Gastroesophageal sphincter (tissue), 4 donors: ENCODE data around the gene RASL10B. TPM values are rescaled to one million over a fixed set of nuclear protein-coding genes. Genes with fewer than 3 reads are reported as not detected.
A peak's percentile ranks its signal among the peaks of the same experiment; 100 is the strongest.

Experiments used
- ATAC-seq: fragments of 150-250 bp; one replicate; pipeline ENCODE4 v1.9.1; 2016; ENCODE audit warnings: mild to moderate bottlenecking, moderate library complexity
- H3K27ac ChIP-seq, 4 donors: fragments of 200-600 bp; sonication (generic) in 3 of 4; 1 replicate in 3 of 4; 2 replicates in 1 of 4; pipeline ENCODE4 v1.5.1; 2016 to 2019
- H3K27me3 ChIP-seq: fragments of 200-600 bp; sonication (generic); one replicate; pipeline ENCODE4 v1.5.1; 2019
- H3K36me3 ChIP-seq, 2 donors: fragments of 200-600 bp; sonication (generic); one replicate each; pipeline ENCODE4 v1.5.1; 2019; ENCODE audit warnings: control low read depth in 1 of 2
- H3K4me1 ChIP-seq, 3 donors: fragments of 200-600 bp; sonication (generic); 1 replicate in 2 of 3; 2 replicates in 1 of 3; pipeline ENCODE4 v1.5.1; 2016 to 2019; ENCODE audit warnings: control low read depth in 2 of 3
- H3K4me3 ChIP-seq, 2 donors: fragments of 200-600 bp; sonication (generic); one replicate each; pipeline ENCODE4 v1.5.1; 2019; ENCODE audit warnings: mild to moderate bottlenecking in 1 of 2, moderate library complexity in 1 of 2
- H3K9me3 ChIP-seq, 3 donors: fragments of 200-600 bp; sonication (generic); one replicate each; pipeline ENCODE4 v1.5.1; 2017 to 2019; ENCODE audit warnings: control low read depth in 2 of 3
- CTCF ChIP-seq, 4 experiments: fragments of 200-600 bp in 2 of 4; fragments of 450-650 bp in 2 of 4; sonication (generic) in 1 of 4; IDR thresholded peaks; one replicate each; pipeline ENCODE4 v1.5.1; 2017 to 2019; ENCODE audit warnings: antibody characterized with exemption in 4 of 4, mild to moderate bottlenecking in 2 of 4, moderate library complexity in 2 of 4
- EP300 ChIP-seq: sonication (generic); formaldehyde crosslinking; IDR thresholded peaks from one replicate; pipeline ENCODE4 v1.6.1; 2017; ENCODE audit warnings: antibody characterized with exemption, mild to moderate bottlenecking
- POLR2A ChIP-seq, 2 donors: fragments of 450-650 bp; IDR thresholded peaks; one replicate each; pipeline ENCODE4 v1.6.1; 2017; ENCODE audit warnings: antibody characterized with exemption in 2 of 2, mild to moderate bottlenecking in 2 of 2, moderate library complexity in 1 of 2
- POLR2AphosphoS5 ChIP-seq: sonication (generic); formaldehyde crosslinking; IDR thresholded peaks from one replicate; pipeline ENCODE4 v1.6.1; 2017; ENCODE audit warnings: antibody characterized with exemption
- WGBS, 2 donors: methylation state at CpG; one replicate each; pipeline ENCODE4 v1.1.5; 2018; ENCODE audit warnings: low coverage in 1 of 2; 5-methylcytosine and 5-hydroxymethylcytosine counted together
- total RNA-seq, 4 donors: library from RNA; depleted of rRNA; stranded (reverse); fragments of >200 nt; gene quantifications; one replicate each; pipeline ENCODE4 v1.1.0, GENCODE V29; 2016

The RASL10B gene
- total RNA-seq, 4 donors from 2014 or later: 4.2 to 25.9 (median 15.4) TPM

GRCh38 chr17:35768797-35769196 lies 37.4 kb downstream of the RASL10B start:
- Histone ChIP-seq H3K36me3 (no peaks in the 10 kb centered on the region), H3K9me3 (no peaks in the 10 kb centered on the region), H3K4me1 (peaks cover 3 to 61% (median 23%) of the 10 kb centered on the region in 3 donors), H3K4me3 (no peak overlapping the region), H3K27ac (no peak overlapping the region), H3K27me3 (no peaks in the 10 kb centered on the region)
- no peak for TF ChIP-seq CTCF (IDR thresholded peaks at IDR 0.05)
- TF ChIP-seq POLR2A (IDR thresholded peaks at IDR 0.05): no peak
- TF ChIP-seq POLR2AphosphoS5: no peak
- no peak for TF ChIP-seq EP300
- ATAC-seq: no peak
- WGBS, 2 donors: 95 to 100% methylated on average over 1 to 2 of the region's 2 CpGs

- Histone ChIP-seq H3K4me3 (no peak overlapping the region), H3K36me3 (no peaks in the 10 kb centered on the region), H3K27me3 (no peaks in the 10 kb centered on the region), H3K27ac (no peak overlapping the region), H3K9me3 (no peaks in the 10 kb centered on the region), H3K4me1 (peaks cover 3 to 61% (median 18%) of the 10 kb centered on the region in 3 donors)
- TF ChIP-seq EP300 (no peak), POLR2AphosphoS5 (no peak), POLR2A (IDR thresholded peaks at IDR 0.05) (no peak), CTCF (IDR thresholded peaks at IDR 0.05) (peak in 1 of 4 experiments; percentile 7)
- ATAC-seq: no peak
- WGBS, 2 donors: 91 to 92% methylated on average over 4 of the region's 48 CpGs
Observed at GRCh38 chr17:35769895-35770486, 38.6 kb downstream of the RASL10B start.

- Histone ChIP-seq H3K9me3 (no peaks in the 10 kb centered on the region), H3K27me3 (no peaks in the 10 kb centered on the region), H3K4me1 (peaks cover 3 to 63% (median 12%) of the 10 kb centered on the region in 3 donors), H3K36me3 (peaks cover 0 to 9% of the 10 kb centered on the region in 2 donors), H3K4me3 (no peak overlapping the region), H3K27ac (peak overlapping the region; percentile 88 to 92 (median 90))
- no peak for ATAC-seq
- no peak for TF ChIP-seq POLR2A (IDR thresholded peaks at IDR 0.05)
- no peak for TF ChIP-seq CTCF (IDR thresholded peaks at IDR 0.05)
- no peak for TF ChIP-seq EP300
- TF ChIP-seq POLR2AphosphoS5: no peak
- no CpG with 5 or more reads among the region's 20 CpGs for WGBS, 2 donors
Observed at GRCh38 chr17:35773129-35773528, 41.7 kb downstream of the RASL10B start.

GRCh38 chr17:35773679-35774425 lies 42.4 kb downstream of the RASL10B start:
- ATAC-seq: peak; percentile 1
- TF ChIP-seq POLR2A (IDR thresholded peaks at IDR 0.05) (no peak), POLR2AphosphoS5 (no peak), EP300 (no peak), CTCF (IDR thresholded peaks at IDR 0.05) (no peak)
- WGBS, 2 donors: 40 to 47% methylated on average over 2 of the region's 10 CpGs
- Histone ChIP-seq H3K27ac (peak overlapping the region; percentile 88 to 92 (median 90)), H3K27me3 (no peaks in the 10 kb centered on the region), H3K36me3 (peaks cover 0 to 9% of the 10 kb centered on the region in 2 donors), H3K4me3 (no peak overlapping the region), H3K4me1 (peaks cover 3 to 71% (median 12%) of the 10 kb centered on the region in 3 donors), H3K9me3 (no peaks in the 10 kb centered on the region)
